DOHH2 (cell line): Measurements from ENCODE around the gene RSU1.

Source experiments
- H3F3A ChIP-seq: fragments of 200-600 bp; sonication (generic), shearing (Covaris generic); 2 replicates; pipeline ENCODE4 v1.6.0; 2016; ENCODE audit warnings: antibody characterized with exemption, mild to moderate bottlenecking; ENCODE audit not compliant: control insufficient read depth, insufficient read depth
- H3K27ac ChIP-seq: fragments of 200-600 bp; sonication (generic); 2 replicates; pipeline ENCODE4 v1.5.1; 2014; ENCODE audit warnings: low read depth, mild to moderate bottlenecking, low read length, moderate library complexity
- H3K27me3 ChIP-seq: fragments of 200-600 bp; sonication (generic); 2 replicates; pipeline ENCODE4 v1.6.1; 2014; ENCODE audit warnings: mild to moderate bottlenecking, low read length, mixed read lengths; ENCODE audit not compliant: control insufficient read depth
- H3K36me3 ChIP-seq: fragments of 200-600 bp; sonication (generic); 2 replicates; pipeline ENCODE4 v1.6.1; 2014; ENCODE audit warnings: mild to moderate bottlenecking, low read length, moderate library complexity, mixed read lengths; ENCODE audit not compliant: control insufficient read depth
- H3K4me1 ChIP-seq: fragments of 200-600 bp; sonication (generic); 2 replicates; pipeline ENCODE4 v1.6.1; 2014; ENCODE audit warnings: mild to moderate bottlenecking, low read length, mixed read lengths; ENCODE audit not compliant: control insufficient read depth
- H3K4me2 ChIP-seq: fragments of 200-600 bp; sonication (generic); 2 replicates; pipeline ENCODE4 v1.6.0; 2014; ENCODE audit warnings: mild to moderate bottlenecking, low read length, moderate library complexity
- H3K4me3 ChIP-seq: fragments of 200-600 bp; sonication (generic); 2 replicates; pipeline ENCODE4 v1.5.1; 2014; ENCODE audit warnings: mild to moderate bottlenecking, low read length, mixed read lengths
- H3K79me2 ChIP-seq: fragments of 200-600 bp; sonication (generic); 2 replicates; pipeline ENCODE4 v1.6.1; 2014; ENCODE audit warnings: mild to moderate bottlenecking, low read length, mixed read lengths; ENCODE audit not compliant: control insufficient read depth
- H3K9me2 ChIP-seq: fragments of 200-600 bp; sonication (generic); replicated peaks from 2 replicates; pipeline ENCODE4 v1.6.1; 2014; ENCODE audit warnings: mild to moderate bottlenecking, low read length, mixed read lengths; ENCODE audit not compliant: control insufficient read depth
- H3K9me3 ChIP-seq: fragments of 200-600 bp; sonication (generic); 2 replicates; pipeline ENCODE4 v1.6.1; 2014; ENCODE audit warnings: antibody characterized with exemption, low read length, mixed read lengths; ENCODE audit not compliant: control insufficient read depth, insufficient read depth
- H4K20me1 ChIP-seq: fragments of 200-600 bp; sonication (generic); 2 replicates; pipeline ENCODE4 v1.6.0; 2014; ENCODE audit warnings: low read depth, mild to moderate bottlenecking, antibody characterized with exemption, low read length, moderate library complexity; ENCODE audit not compliant: control insufficient read depth, insufficient read depth
- CTCF ChIP-seq: fragments of 200-600 bp; sonication (generic); IDR thresholded peaks from one replicate; pipeline ENCODE4 v1.5.1; 2014; ENCODE audit warnings: antibody characterized with exemption, mild to moderate bottlenecking, low read depth, low read length; ENCODE audit not compliant: poor library complexity, severe bottlenecking
- EZH2phosphoT487 ChIP-seq: fragments of 200-600 bp; sonication (generic); IDR thresholded peaks from 2 replicates; pipeline ENCODE4 v1.6.1; 2017; ENCODE audit warnings: borderline replicate concordance, mild to moderate bottlenecking, antibody characterized with exemption, low read length, moderate library complexity, mixed read lengths

The RSU1 gene

GRCh38 chr10:16822027-16822426 lies 4.8 kb upstream of the RSU1 start:
- no peak overlapping the region for H3K4me3 ChIP-seq
- H3K79me2 ChIP-seq, result peaks cover under 1% of the 10 kb centered on the region
- no peaks in the 10 kb centered on the region for H4K20me1 ChIP-seq
- no peaks in the 10 kb centered on the region for H3K9me2 ChIP-seq
- no peaks in the 10 kb centered on the region for H3K36me3 ChIP-seq
- no peaks in the 10 kb centered on the region for H3K27me3 ChIP-seq
- peaks cover 18% of the 10 kb centered on the region for H3K9me3 ChIP-seq
- H3F3A ChIP-seq, result no peaks in the 10 kb centered on the region
- no peak overlapping the region for H3K27ac ChIP-seq
- H3K4me2 ChIP-seq, result no peak overlapping the region
- H3K4me1 ChIP-seq, result peaks cover 7% of the 10 kb centered on the region
- TF ChIP-seq CTCF (no peak), EZH2phosphoT487 (no peak)

- Histone ChIP-seq H3K9me2 (no peaks in the 10 kb centered on the region), H3K79me2 (peaks cover 16% of the 10 kb centered on the region), H3K4me3 (no peak overlapping the region), H3F3A (no peaks in the 10 kb centered on the region), H4K20me1 (no peaks in the 10 kb centered on the region), H3K36me3 (no peaks in the 10 kb centered on the region), H3K4me1 (peaks cover 17% of the 10 kb centered on the region), H3K27me3 (no peaks in the 10 kb centered on the region), H3K4me2 (no peak overlapping the region), H3K9me3 (peaks cover 18% of the 10 kb centered on the region), H3K27ac (no peak overlapping the region)
- TF ChIP-seq CTCF (no peak), EZH2phosphoT487 (no peak)
These were observed 3.2 kb upstream of the RSU1 start for GRCh38 chr10:16820421-16820820.

GRCh38 chr10:16820018-16820417 lies 2.8 kb upstream of the RSU1 start:
- no peaks in the 10 kb centered on the region for H3K9me2 ChIP-seq
- H3K4me3 ChIP-seq, result no peak overlapping the region
- H3K27me3 ChIP-seq, result no peaks in the 10 kb centered on the region
- H3K79me2 ChIP-seq, result peaks cover 20% of the 10 kb centered on the region
- no peaks in the 10 kb centered on the region for H3F3A ChIP-seq
- no peak overlapping the region for H3K4me2 ChIP-seq
- no peaks in the 10 kb centered on the region for H3K36me3 ChIP-seq
- peaks cover 17% of the 10 kb centered on the region for H3K4me1 ChIP-seq
- H4K20me1 ChIP-seq, result no peaks in the 10 kb centered on the region
- TF ChIP-seq CTCF, result no peak
- TF ChIP-seq EZH2phosphoT487, result no peak
- no peak overlapping the region for H3K27ac ChIP-seq
- H3K9me3 ChIP-seq, result peaks cover 18% of the 10 kb centered on the region

GRCh38 chr10:16819436-16819835 lies 2.2 kb upstream of the RSU1 start:
- Histone ChIP-seq H3K27ac (no peak overlapping the region), H4K20me1 (no peaks in the 10 kb centered on the region), H3K4me3 (no peak overlapping the region), H3K79me2 (peaks cover 25% of the 10 kb centered on the region), H3K9me2 (no peaks in the 10 kb centered on the region), H3F3A (no peaks in the 10 kb centered on the region), H3K9me3 (peaks cover 18% of the 10 kb centered on the region), H3K36me3 (no peaks in the 10 kb centered on the region), H3K4me2 (no peak overlapping the region), H3K27me3 (no peaks in the 10 kb centered on the region), H3K4me1 (peaks cover 17% of the 10 kb centered on the region)
- TF ChIP-seq EZH2phosphoT487, result no peak
